Gastrocnemius medialis (tissue), 4 donors: ENCODE results near the gene ZNF740. TPM values are rescaled to one million over a fixed set of nuclear protein-coding genes. Genes with fewer than 3 reads are reported as not detected.
"Not testable (repeated sequence)": the region's sequence is repeated elsewhere in the genome, so short reads cannot be mapped to it uniquely, and the experiment has no call there.

Source experiments
- ATAC-seq, 2 donors: fragments of 150-250 bp; one replicate each; pipeline ENCODE4 v1.9.1; 2016
- DNase-seq, 2 donors: peaks; one replicate each; pipeline ENCODE4 v3.0.0-alpha.2; 2019
- H3K27ac ChIP-seq, 4 donors: fragments of 200-600 bp; sonication (generic); 1 replicate in 1 of 4; 2 replicates in 3 of 4; pipeline ENCODE4 v1.5.1; 2016 to 2018; ENCODE audit warnings: mild to moderate bottlenecking in 2 of 4, moderate library complexity in 1 of 4
- H3K27me3 ChIP-seq, 3 donors: fragments of 200-600 bp; sonication (generic) in 2 of 3; 1 replicate in 1 of 3; 2 replicates in 2 of 3; pipeline versions ENCODE4 v1.5.1 to v1.6.0; 2016 to 2019; ENCODE audit warnings: mild to moderate bottlenecking in 1 of 3, moderate library complexity in 1 of 3
- H3K36me3 ChIP-seq, 2 donors: fragments of 200-600 bp; sonication (generic) in 1 of 2; one replicate each; pipeline ENCODE4 v1.5.1; 2017 to 2018
- H3K4me1 ChIP-seq, 2 donors: fragments of 200-600 bp; sonication (generic) in 1 of 2; one replicate each; pipeline ENCODE4 v1.5.1; 2016 to 2017; ENCODE audit warnings: mild to moderate bottlenecking in 2 of 2
- H3K4me3 ChIP-seq, 4 donors: fragments of 200-600 bp; sonication (generic) in 3 of 4; 1 replicate in 1 of 4; 2 replicates in 3 of 4; pipeline ENCODE4 v1.5.1; 2016 to 2019; ENCODE audit warnings: mild to moderate bottlenecking in 2 of 4
- H3K9me3 ChIP-seq, 3 donors: fragments of 200-600 bp; sonication (generic) in 2 of 3; 1 replicate in 1 of 3; 2 replicates in 2 of 3; pipeline ENCODE4 v1.5.1; 2016 to 2019
- CTCF ChIP-seq, 5 experiments: fragments of 450-650 bp in 3 of 5; fragments of 200-600 bp in 2 of 5; sonication (generic) in 2 of 5; IDR thresholded peaks in 4 of 5; conservative IDR thresholded peaks in 1 of 5; 1 replicate in 4 of 5; 2 replicates in 1 of 5; pipeline ENCODE4 v1.5.1; 2016 to 2019; ENCODE audit warnings: antibody characterized with exemption in 5 of 5, mild to moderate bottlenecking in 3 of 5, moderate library complexity in 3 of 5
- POLR2A ChIP-seq, 2 donors: fragments of 450-650 bp; IDR thresholded peaks; one replicate each; pipeline ENCODE4 v1.6.1; 2017; ENCODE audit warnings: antibody characterized with exemption in 2 of 2, mild to moderate bottlenecking in 2 of 2, moderate library complexity in 2 of 2
- in situ Hi-C, 4 donors: fragments of 200-750 bp; cut with MboI; loops; one replicate each; pipeline versions ENCODE4 v1.15.0 to v1.8.0; 2017; ENCODE audit warnings: low sequenced_read_pairs in 4 of 4
- intact Hi-C: fragments of 100-400 bp; cut with DNase I; formaldehyde crosslinking; loops from one replicate; pipeline ENCODE4 v1.15.1; 2023; ENCODE audit warnings: low total_unique reads
- total RNA-seq, 4 donors: library from RNA; depleted of rRNA; stranded (reverse); fragments of >200 nt; gene quantifications; one replicate each; pipeline versions ENCODE4 v1.1.0 to v1.2.3, GENCODE V29; 2016

Gene ZNF740
- total RNA-seq, 4 donors from 2014 or later: 4.1 to 7.4 (median 5.0) TPM

DNA sequence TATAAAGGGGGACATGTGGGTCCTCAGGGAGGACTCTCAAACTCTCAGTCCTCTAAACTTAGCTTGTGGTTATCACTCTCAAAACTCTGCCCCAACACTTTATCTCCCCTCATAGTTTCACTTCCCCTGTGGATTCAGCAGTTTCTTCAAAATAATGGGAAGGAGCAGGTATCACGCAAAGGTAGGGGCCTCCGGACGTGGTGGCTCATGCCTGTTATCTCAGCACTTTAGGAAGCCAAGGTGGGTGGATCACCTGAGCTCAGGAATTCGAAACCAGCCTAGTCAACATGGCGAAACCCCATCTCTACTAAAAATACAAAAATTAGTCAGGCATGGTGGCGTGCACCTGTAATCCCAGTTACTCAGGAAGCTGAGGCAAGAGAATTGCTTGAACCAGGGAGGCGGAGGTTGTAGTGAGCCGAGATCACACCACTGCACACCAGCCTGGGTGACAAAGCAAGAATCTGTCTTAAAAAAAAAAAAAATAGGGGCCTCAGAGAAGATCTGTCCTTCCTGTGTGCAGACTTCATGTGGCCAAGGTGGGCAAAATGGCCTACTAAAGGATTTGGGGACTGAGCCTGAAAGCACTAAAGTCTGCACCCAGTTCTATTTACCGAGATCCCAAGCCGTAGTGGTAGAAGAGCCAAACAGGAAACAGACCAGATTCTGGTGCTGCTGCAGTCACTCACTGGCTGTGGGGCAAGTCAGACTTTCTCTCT, 20.1 kb downstream of the ZNF740 start:
- peaks cover 0 to 5% (median 3%) of the 10 kb centered on the region in 3 donors for H3K27me3 ChIP-seq
- intact Hi-C loops (no loop called here), in situ Hi-C loops (no loop called here)
- TF ChIP-seq POLR2A (IDR thresholded peaks at IDR 0.05): no peak
- no peak for TF ChIP-seq CTCF (IDR thresholded peaks at IDR 0.05 in 4 of 5, conservative IDR thresholded peaks at IDR 0.05 in 1 of 5)
- H3K27ac ChIP-seq: no peak overlapping the region
- no peaks in the 10 kb centered on the region for H3K36me3 ChIP-seq
- no peak overlapping the region for H3K4me3 ChIP-seq
- peaks cover 0 to 9% of the 10 kb centered on the region in 2 donors for H3K4me1 ChIP-seq
- DNase-seq (no peak), ATAC-seq (no peak)
- H3K9me3 ChIP-seq: no peaks in the 10 kb centered on the region

GRCh38 chr12:53201177-53201541, 20.6 kb downstream of the ZNF740 start:
- H3K36me3 ChIP-seq: no peaks in the 10 kb centered on the region
- H3K27ac ChIP-seq: no peak overlapping the region
- ATAC-seq (no peak), DNase-seq (no peak)
- peaks cover 0 to 9% of the 10 kb centered on the region in 2 donors for H3K4me1 ChIP-seq
- H3K27me3 ChIP-seq: peaks cover 0 to 5% (median 3%) of the 10 kb centered on the region in 3 donors
- intact Hi-C loops (no loop called here), in situ Hi-C loops (no loop called here)
- no peak overlapping the region for H3K4me3 ChIP-seq
- H3K9me3 ChIP-seq: no peaks in the 10 kb centered on the region
- no peak for TF ChIP-seq CTCF (IDR thresholded peaks at IDR 0.05 in 4 of 5, conservative IDR thresholded peaks at IDR 0.05 in 1 of 5)
- no peak for TF ChIP-seq POLR2A (IDR thresholded peaks at IDR 0.05)

DNA sequence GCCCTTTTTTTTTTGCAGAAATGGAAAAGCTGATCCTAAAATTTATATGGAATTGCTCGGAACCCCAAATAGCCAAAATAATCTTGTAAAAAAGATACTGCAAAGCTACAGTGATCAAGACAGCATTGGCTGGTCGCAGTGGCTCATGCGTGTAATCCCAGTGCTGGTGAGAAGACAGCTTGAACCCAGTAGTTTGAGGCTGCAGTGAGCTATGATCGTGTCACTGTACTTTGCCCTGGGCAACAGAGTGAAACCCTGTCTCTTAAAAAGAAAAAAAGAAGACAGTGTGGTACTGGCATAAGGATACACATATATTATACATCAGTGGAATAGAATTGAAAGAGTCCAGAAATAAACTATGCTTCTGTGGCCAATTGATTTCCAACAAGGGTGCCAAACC, 21.1 kb downstream of the ZNF740 start:
- ATAC-seq (no peak), DNase-seq (no peak)
- H3K9me3 ChIP-seq: no peaks in the 10 kb centered on the region
- no peak overlapping the region for H3K27ac ChIP-seq
- TF ChIP-seq POLR2A (IDR thresholded peaks at IDR 0.05) (no peak), CTCF (IDR thresholded peaks at IDR 0.05 in 4 of 5, conservative IDR thresholded peaks at IDR 0.05 in 1 of 5) (no peak)
- H3K36me3 ChIP-seq: no peaks in the 10 kb centered on the region
- intact Hi-C loops: no loop called here
- H3K4me1 ChIP-seq: peaks cover 0 to 9% of the 10 kb centered on the region in 2 donors
- peaks cover 0 to 5% (median 3%) of the 10 kb centered on the region in 3 donors for H3K27me3 ChIP-seq
- H3K4me3 ChIP-seq: no peak overlapping the region
- in situ Hi-C loops: no loop called here

GRCh38 chr12:53202316-53202715, 21.8 kb downstream of the ZNF740 start:
- DNase-seq, H3K4me3 ChIP-seq, H3K27me3 ChIP-seq, H3K4me1 ChIP-seq, in situ Hi-C loops, H3K27ac ChIP-seq, H3K9me3 ChIP-seq, ATAC-seq, H3K36me3 ChIP-seq, intact Hi-C loops: not testable (repeated sequence)

GRCh38 chr12:53204351-53204750, 23.8 kb downstream of the ZNF740 start:
- Histone ChIP-seq H3K4me1 (no peaks in the 10 kb centered on the region), H3K36me3 (no peaks in the 10 kb centered on the region), H3K4me3 (no peak overlapping the region), H3K27ac (no peak overlapping the region), H3K27me3 (no peaks in the 10 kb centered on the region), H3K9me3 (no peaks in the 10 kb centered on the region)
- ATAC-seq (no peak), DNase-seq (no peak)
- in situ Hi-C loops (no loop called here), intact Hi-C loops (no loop called here)
- no peak for TF ChIP-seq CTCF (IDR thresholded peaks at IDR 0.05 in 4 of 5, conservative IDR thresholded peaks at IDR 0.05 in 1 of 5)
- TF ChIP-seq POLR2A (IDR thresholded peaks at IDR 0.05): no peak
